ENCODE measurements around the gene PSME3.

Gene PSME3

DNA sequence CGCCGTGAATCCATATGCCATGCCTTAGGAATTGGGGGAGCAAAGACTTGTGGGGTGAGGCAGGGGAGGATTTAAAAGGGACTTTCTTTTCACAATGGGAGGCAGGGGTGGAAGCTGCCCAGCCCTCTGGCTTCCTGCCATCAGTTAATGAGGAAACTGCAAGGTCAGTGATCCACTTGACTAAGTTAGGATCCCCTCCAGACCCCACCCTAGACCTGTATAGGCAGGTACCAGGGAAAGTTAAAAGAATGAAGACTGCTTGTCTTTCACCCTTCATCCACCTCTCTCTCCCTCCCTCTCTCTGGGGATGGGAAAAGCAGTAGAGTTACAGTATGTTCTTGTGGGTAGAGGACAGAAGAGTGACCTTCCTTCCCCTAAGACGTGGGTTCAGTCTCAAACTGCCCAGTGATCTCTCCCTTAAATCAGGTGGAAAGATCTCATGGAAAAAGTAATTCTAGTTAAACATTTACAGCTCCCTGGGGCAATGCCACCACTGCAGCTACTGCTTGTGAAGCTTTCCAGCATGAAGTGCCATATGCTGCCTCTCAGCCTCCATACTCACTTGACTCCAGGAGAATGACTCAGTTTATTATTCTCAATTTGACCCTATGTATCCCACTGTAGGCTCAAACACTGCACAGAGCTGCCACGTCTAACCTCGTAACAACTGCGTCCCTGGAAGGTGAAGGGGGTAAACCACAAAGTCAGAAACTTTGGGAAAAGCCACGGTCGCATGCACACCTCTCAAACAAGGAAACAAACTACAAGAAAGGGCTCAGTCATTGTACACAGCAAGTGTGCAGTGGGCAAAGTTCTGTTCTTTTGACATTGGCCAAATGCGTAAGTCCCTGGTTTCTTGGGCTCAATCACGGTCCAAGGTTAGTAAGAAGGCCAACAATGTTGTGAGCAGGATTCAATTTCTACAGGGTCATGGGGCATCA is 35.9 kb upstream of the PSME3 start:
- Histone ChIP-seq H3K9me3 (ENCODE audit: low read length) (no peaks in the 10 kb centered on the region), H3K27me3 (ENCODE audit: control insufficient read depth in 1 of 2, insufficient read depth in 2 of 2, low read length in 2 of 2) (no peaks in the 10 kb centered on the region), H3K9ac (ENCODE audit: low read length) (peak overlapping the region; percentile 88), H3K4me1 (ENCODE audit: insufficient read depth, low read length) (peaks cover 21% of the 10 kb centered on the region), H3K4me3 (ENCODE audit: low read depth in 1 of 2, low read length in 2 of 2) (peak overlapping the region; percentile 89 to 95), H3K27ac (ENCODE audit: low read depth, low read length) (no peak overlapping the region), H3K36me3 (ENCODE audit: insufficient read depth, low read length) (peaks cover 16% of the 10 kb centered on the region)

DNA sequence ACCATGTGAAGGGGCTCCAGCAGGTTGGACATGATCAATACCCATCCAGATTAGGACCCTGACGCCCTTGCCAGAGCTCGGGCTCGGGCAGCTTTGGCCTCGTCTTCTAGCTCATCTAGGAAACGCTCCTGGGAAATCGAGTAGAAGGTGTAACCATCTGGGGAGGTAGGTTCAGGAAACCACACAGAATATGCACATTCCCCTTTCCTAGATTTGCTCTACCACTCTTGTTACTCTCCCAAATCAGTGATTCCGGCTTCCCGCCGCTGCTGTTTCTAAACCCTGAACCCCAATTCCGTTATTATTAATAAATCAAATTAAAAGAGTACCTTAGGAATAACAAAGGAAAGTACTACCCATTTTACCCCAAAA is 35.2 kb upstream of the PSME3 start:
- no peaks in the 10 kb centered on the region for H3K27me3 ChIP-seq (ENCODE audit: control insufficient read depth in 1 of 2, insufficient read depth in 2 of 2, low read length in 2 of 2)
- peak overlapping the region; percentile 88 for H3K9ac ChIP-seq (ENCODE audit: low read length)
- no peaks in the 10 kb centered on the region for H3K9me3 ChIP-seq (ENCODE audit: low read length)
- peaks cover 21% of the 10 kb centered on the region for H3K4me1 ChIP-seq (ENCODE audit: insufficient read depth, low read length)
- peaks cover 16% of the 10 kb centered on the region for H3K36me3 ChIP-seq (ENCODE audit: insufficient read depth, low read length)
- peak overlapping the region; percentile 89 to 95 for H3K4me3 ChIP-seq (ENCODE audit: low read depth in 1 of 2, low read length in 2 of 2)
- H3K27ac ChIP-seq (ENCODE audit: low read depth, low read length) = peak overlapping the region; percentile 82

DNA sequence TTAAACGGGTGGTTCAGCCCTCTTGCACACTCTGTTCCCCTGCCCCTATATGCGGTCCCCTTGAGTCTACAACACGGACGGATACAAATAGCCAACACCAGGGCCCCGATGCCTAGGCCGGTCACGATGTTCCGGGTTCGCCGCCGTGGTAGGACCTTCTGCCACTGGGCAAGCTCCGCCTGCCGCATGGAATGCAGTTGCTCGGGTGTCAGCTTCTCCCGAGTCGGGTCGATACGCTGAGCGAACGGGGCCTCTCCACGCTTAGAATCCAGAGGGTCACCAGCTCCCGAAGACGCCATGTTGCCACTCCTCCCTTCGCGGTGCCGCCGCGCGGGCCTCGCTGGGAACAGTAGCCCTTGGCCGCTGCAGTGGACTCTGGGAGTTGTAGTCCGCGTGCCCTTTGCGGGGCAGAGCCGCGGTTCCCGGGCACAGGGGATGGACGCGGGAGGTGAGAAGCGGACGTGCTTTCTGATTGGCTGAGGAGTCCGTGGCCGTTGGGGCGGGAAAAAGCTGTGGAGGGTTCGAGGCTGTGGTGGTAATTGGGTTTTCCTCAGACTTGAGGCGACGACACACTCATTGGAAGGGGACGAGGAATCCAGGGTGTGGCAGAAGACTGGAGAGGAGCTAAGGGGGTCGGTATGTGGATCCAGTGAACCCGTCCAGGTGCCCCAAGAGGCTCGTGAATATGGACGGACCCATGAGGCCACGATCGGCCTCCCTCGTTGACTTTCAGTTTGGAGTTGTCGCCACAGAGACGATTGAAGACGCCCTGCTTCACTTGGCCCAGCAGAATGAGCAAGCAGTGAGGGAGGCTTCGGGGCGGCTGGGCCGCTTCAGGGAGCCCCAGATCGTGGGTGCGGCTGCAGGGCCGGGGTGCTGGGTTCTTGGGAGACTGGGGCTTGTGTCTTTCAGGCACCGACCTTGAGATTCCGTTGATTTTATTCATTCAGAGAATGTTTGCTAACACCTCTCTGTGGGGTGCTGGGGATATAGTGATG is 34.5 kb upstream of the PSME3 start, which contains the start of the genes CNTD1 and COA3:
Gene CNTD1, plus strand, starts transcription at position 479 of the 998 bp plus-strand sequence. Its CDS starts 207 bp downstream, at position 686.
Gene COA3, minus strand, starts transcription at position 322 of the 998 bp plus-strand sequence. Its CDS starts 23 bp downstream, at position 299.
- peak within 1 kb of the TSS; percentile 82 for H3K27ac ChIP-seq (ENCODE audit: low read depth, low read length)
- H3K9ac ChIP-seq (ENCODE audit: low read length) = peak within 1 kb of the TSS; percentile 88
- H3K9me3 ChIP-seq (ENCODE audit: low read length) = no peaks in the 10 kb centered on the region
- H3K36me3 ChIP-seq (ENCODE audit: insufficient read depth, low read length) = peaks cover 16% of the 10 kb centered on the region
- H3K4me3 ChIP-seq (ENCODE audit: low read depth in 1 of 2, low read length in 2 of 2) = peak within 1 kb of the TSS; percentile 89 to 95
- H3K27me3 ChIP-seq (ENCODE audit: control insufficient read depth in 1 of 2, insufficient read depth in 2 of 2, low read length in 2 of 2) = no peaks in the 10 kb centered on the region
- H3K4me1 ChIP-seq (ENCODE audit: insufficient read depth, low read length) = peaks cover 21% of the 10 kb centered on the region

DNA sequence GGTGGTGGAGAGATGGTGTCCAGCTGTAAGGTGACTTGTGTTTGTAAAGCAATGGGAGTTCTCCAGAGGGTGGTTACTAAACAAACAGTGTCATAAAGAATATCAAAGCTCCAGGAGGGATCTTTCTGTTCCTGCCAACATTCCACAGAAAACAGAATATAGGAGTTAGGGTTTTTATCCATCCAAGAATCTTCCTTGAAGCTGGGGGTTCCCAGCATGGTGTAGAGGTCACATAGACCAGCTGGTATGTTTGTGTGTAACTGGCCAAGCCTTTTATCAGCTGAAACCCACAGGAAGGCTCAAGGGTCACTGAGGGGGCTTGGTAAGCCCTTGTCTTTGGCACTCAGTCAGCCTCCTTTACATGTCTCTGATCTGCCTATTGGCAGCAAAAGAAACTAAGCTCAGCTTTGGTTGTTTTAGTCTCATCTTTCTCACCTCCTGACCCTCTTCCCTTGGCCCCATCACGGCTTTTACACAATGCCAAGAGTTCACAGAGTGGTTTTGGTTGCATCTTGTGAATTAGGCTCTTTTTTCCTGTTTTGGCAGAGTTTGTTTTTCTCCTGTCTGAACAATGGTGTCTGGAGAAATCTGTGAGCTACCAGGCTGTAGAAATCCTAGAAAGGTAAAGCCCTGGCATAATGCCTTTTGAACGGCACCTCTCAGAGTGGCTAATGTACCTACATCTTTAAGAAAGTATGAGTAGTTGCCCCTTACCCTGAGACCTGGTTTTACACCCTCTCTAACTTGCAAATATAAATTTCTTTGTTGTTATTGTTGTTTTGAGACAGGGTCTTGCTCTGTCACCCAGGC is 29.9 kb upstream of the PSME3 start:
- Histone ChIP-seq H3K9ac (ENCODE audit: low read length) (no peak overlapping the region), H3K4me3 (ENCODE audit: low read depth in 1 of 2, low read length in 2 of 2) (no peak overlapping the region), H3K9me3 (ENCODE audit: low read length) (no peaks in the 10 kb centered on the region), H3K36me3 (ENCODE audit: insufficient read depth, low read length) (no peaks in the 10 kb centered on the region), H3K4me1 (ENCODE audit: insufficient read depth, low read length) (peaks cover 5% of the 10 kb centered on the region), H3K27me3 (ENCODE audit: control insufficient read depth in 1 of 2, insufficient read depth in 2 of 2, low read length in 2 of 2) (no peaks in the 10 kb centered on the region), H3K27ac (ENCODE audit: low read depth, low read length) (no peak overlapping the region)

DNA sequence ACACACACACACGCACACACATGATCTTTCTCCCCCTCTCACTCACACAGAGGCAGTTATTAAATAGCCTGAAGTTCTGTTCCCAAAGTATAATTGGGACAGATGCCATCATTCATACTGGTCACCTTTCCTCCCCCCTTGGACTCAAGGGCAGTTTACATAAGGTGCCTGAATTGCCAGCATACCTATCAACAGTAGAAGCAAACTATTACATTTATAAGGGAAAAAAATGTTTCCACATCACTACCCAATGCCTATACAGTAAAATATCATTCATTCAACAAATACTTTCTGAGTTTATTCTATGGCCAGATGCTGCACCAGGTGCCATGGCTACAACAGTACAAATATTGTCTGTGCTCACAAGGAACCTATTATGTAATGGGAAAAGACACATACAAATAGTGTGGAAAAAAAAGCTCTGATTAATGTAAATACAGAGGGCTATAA is 28.3 kb upstream of the PSME3 start:
- Histone ChIP-seq H3K27me3 (ENCODE audit: control insufficient read depth in 1 of 2, insufficient read depth in 2 of 2, low read length in 2 of 2) (no peaks in the 10 kb centered on the region), H3K36me3 (ENCODE audit: insufficient read depth, low read length) (no peaks in the 10 kb centered on the region), H3K9me3 (ENCODE audit: low read length) (no peaks in the 10 kb centered on the region), H3K9ac (ENCODE audit: low read length) (no peak overlapping the region), H3K27ac (ENCODE audit: low read depth, low read length) (no peak overlapping the region), H3K4me1 (ENCODE audit: insufficient read depth, low read length) (peaks cover 10% of the 10 kb centered on the region), H3K4me3 (ENCODE audit: low read depth in 1 of 2, low read length in 2 of 2) (no peak overlapping the region)

DNA sequence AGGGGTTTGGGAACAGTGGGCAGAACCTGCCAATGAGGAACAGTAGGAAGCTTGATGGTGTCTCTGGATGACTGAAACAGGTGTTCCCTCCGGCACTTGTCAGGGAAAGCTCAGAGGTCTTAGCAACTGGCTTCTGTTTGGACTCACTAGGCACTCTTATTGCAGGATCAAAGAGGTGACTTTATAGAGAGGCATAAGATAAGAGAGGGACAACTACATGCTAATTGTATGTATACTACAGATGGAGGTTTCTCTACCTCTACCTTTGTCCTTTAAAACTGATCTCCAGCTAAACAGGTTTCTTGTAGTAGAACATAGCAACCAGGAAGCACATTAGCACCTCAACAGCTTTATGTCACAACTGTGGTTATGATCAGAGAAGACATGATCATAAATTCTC is 26.9 kb upstream of the PSME3 start:
- Histone ChIP-seq H3K9ac (ENCODE audit: low read length) (no peak overlapping the region), H3K36me3 (ENCODE audit: insufficient read depth, low read length) (peaks cover 12% of the 10 kb centered on the region), H3K9me3 (ENCODE audit: low read length) (no peaks in the 10 kb centered on the region), H3K27ac (ENCODE audit: low read depth, low read length) (no peak overlapping the region), H3K4me1 (ENCODE audit: insufficient read depth, low read length) (peaks cover 10% of the 10 kb centered on the region), H3K4me3 (ENCODE audit: low read depth in 1 of 2, low read length in 2 of 2) (no peak overlapping the region), H3K27me3 (ENCODE audit: control insufficient read depth in 1 of 2, insufficient read depth in 2 of 2, low read length in 2 of 2) (no peaks in the 10 kb centered on the region)

DNA sequence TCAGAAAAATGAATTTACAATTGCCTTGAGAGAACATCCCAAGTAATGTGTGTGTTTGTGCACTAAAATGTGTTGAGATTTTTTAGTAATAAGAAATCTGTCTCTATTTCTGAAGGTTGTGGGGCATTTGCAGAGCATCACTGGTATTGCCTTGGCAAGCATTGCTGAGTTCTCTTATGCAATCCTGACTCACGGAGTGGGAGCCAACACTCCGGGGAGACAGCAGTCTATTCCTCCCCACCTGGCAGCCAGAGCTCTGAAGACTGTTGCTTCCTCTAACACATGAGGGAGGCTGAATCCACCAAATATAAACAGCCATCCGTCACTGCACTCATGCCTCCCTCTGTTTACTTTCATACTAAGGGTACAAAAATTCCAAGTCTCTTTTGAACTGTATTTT is 23.9 kb upstream of the PSME3 start:
- Histone ChIP-seq H3K36me3 (ENCODE audit: insufficient read depth, low read length) (peaks cover 28% of the 10 kb centered on the region), H3K4me3 (ENCODE audit: low read depth in 1 of 2, low read length in 2 of 2) (no peak overlapping the region), H3K4me1 (ENCODE audit: insufficient read depth, low read length) (peaks cover 10% of the 10 kb centered on the region), H3K27ac (ENCODE audit: low read depth, low read length) (peak overlapping the region; percentile 10), H3K9me3 (ENCODE audit: low read length) (no peaks in the 10 kb centered on the region), H3K27me3 (ENCODE audit: control insufficient read depth in 1 of 2, insufficient read depth in 2 of 2, low read length in 2 of 2) (no peaks in the 10 kb centered on the region), H3K9ac (ENCODE audit: low read length) (no peak overlapping the region)

DNA sequence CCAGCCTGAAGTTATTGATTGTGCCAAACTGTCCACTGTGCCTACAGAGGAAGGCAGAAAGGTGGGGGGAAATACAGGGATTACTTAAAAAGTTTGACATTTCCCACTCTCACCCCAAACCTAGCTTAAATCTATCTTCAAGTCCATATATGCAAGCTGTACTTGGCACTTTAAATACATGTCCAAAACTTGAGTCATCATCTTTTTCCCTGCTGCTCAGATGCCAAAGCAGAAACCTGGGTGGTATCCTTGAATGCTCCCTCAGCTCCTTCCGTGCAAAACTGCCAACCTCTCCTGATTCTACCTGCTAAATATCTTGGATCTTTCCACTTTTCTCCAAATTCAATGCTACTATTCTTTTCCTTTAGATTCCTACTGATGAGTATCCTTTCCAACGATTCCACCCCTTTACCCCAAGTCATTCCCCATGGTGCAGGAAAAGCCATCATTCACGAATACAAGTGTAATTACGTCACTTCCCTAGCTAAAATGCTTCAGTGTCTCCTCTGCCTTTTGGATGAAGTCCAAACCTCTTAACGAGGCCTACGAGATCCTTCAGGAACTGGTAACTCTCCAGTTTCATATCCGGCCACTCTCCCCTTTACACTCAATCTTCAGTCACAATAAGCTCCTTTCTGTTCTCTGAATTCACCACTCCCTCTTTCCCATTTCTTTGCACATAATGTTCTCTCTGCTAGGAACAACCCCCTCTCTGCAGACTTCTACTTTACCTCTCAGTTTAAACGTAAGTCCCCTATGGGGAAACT is 18.4 kb upstream of the PSME3 start:
- Histone ChIP-seq H3K27me3 (ENCODE audit: control insufficient read depth in 1 of 2, insufficient read depth in 2 of 2, low read length in 2 of 2) (no peaks in the 10 kb centered on the region), H3K27ac (ENCODE audit: low read depth, low read length) (no peak overlapping the region), H3K4me3 (ENCODE audit: low read depth in 1 of 2, low read length in 2 of 2) (no peak overlapping the region), H3K4me1 (ENCODE audit: insufficient read depth, low read length) (no peaks in the 10 kb centered on the region), H3K36me3 (ENCODE audit: insufficient read depth, low read length) (peaks cover 69% of the 10 kb centered on the region), H3K9ac (ENCODE audit: low read length) (no peak overlapping the region), H3K9me3 (ENCODE audit: low read length) (no peaks in the 10 kb centered on the region)

DNA sequence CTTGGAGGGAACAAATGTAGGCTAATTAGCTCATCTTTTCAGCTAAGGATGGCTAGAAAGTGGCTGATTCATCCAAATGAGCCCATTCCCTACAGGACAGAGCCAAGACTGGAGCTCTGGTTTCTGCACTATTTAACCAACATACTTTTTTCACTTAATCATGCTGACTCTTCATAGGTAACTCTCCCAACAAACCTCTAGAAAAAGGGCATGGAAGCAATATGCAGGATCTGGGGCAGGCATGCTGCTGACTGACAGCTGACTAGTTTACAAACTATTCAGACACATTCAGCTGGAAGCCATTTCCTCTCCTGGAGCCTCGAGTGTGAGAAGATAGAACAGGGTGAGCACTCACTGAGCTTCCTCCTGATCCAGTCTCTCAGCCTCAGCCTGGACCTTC is 15.3 kb upstream of the PSME3 start:
- Histone ChIP-seq H3K36me3 (ENCODE audit: insufficient read depth, low read length) (peaks cover 66% of the 10 kb centered on the region), H3K4me3 (ENCODE audit: low read depth in 1 of 2, low read length in 2 of 2) (no peak overlapping the region), H3K9ac (ENCODE audit: low read length) (no peak overlapping the region), H3K27ac (ENCODE audit: low read depth, low read length) (no peak overlapping the region), H3K27me3 (ENCODE audit: control insufficient read depth in 1 of 2, insufficient read depth in 2 of 2, low read length in 2 of 2) (no peaks in the 10 kb centered on the region), H3K9me3 (ENCODE audit: low read length) (no peaks in the 10 kb centered on the region), H3K4me1 (ENCODE audit: insufficient read depth, low read length) (no peaks in the 10 kb centered on the region)

DNA sequence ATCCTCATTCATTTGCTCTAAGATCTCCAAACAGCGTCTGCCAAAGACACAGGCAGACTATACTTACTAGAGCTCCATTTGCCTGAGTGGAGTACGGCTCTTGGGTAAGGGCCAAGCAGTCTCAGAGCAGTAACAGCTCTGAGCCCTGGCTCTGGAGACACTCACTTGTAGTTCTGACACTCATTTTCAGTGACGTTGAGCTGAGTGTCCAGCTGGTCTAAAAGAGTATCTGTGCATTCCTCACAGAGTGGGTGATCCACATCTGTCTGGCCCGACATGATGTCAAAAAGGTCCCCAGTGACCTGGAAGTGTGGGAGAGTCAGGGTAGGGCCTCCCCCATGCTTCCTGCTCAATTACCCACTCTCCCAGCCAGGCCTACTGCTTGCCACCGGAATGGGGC is 14.8 kb upstream of the PSME3 start:
- H3K36me3 ChIP-seq (ENCODE audit: insufficient read depth, low read length) = peaks cover 64% of the 10 kb centered on the region
- H3K4me3 ChIP-seq (ENCODE audit: low read depth in 1 of 2, low read length in 2 of 2) = no peak overlapping the region
- no peaks in the 10 kb centered on the region for H3K9me3 ChIP-seq (ENCODE audit: low read length)
- no peaks in the 10 kb centered on the region for H3K27me3 ChIP-seq (ENCODE audit: control insufficient read depth in 1 of 2, insufficient read depth in 2 of 2, low read length in 2 of 2)
- H3K9ac ChIP-seq (ENCODE audit: low read length) = no peak overlapping the region
- H3K4me1 ChIP-seq (ENCODE audit: insufficient read depth, low read length) = peaks cover 4% of the 10 kb centered on the region
- H3K27ac ChIP-seq (ENCODE audit: low read depth, low read length) = no peak overlapping the region

Measured in muscle layer of colon (tissue), 2 donors.